ENCODE data around the gene ACCS. TPM values are rescaled to one million over a fixed set of nuclear protein-coding genes. Genes with fewer than 3 reads are reported as not detected.

ACCS gene
- total RNA-seq, 4 donors from 2014 or later = 17.7 to 45.8 (median 31.5) TPM

- TF ChIP-seq CTCF (IDR thresholded peaks at IDR 0.05) (no peak), EP300 (IDR thresholded peaks at IDR 0.05) (no peak), POLR2A (IDR thresholded peaks at IDR 0.05) (no peak)
- peaks cover 0 to 9% (median 0%) of the 10 kb centered on the region in 4 donors for H3K9me3 ChIP-seq
- DNase-seq (ENCODE audit: low spot score in 2 of 2) = no peak
- H3K27ac ChIP-seq = no peak overlapping the region
- no peaks in the 10 kb centered on the region for H3K27me3 ChIP-seq
- no peaks in the 10 kb centered on the region for H3K4me1 ChIP-seq
- H3K36me3 ChIP-seq = no peaks in the 10 kb centered on the region
- H3K4me3 ChIP-seq = no peak overlapping the region
- 73 to 93% methylated on average over 2 of the region's 2 CpGs for WGBS, 2 donors
Observed at GRCh38 chr11:44043157-44043556, 22.9 kb upstream of the ACCS start.

- H3K4me1 ChIP-seq = no peaks in the 10 kb centered on the region
- no peaks in the 10 kb centered on the region for H3K27me3 ChIP-seq
- 83 to 84% methylated on average over 2 of the region's 2 CpGs for WGBS, 2 donors
Observed at GRCh38 chr11:44046182-44046581, 19.9 kb upstream of the ACCS start.

GRCh38 chr11:44047298-44047697, 18.8 kb upstream of the ACCS start:
- no peaks in the 10 kb centered on the region for H3K36me3 ChIP-seq
- DNase-seq (ENCODE audit: low spot score in 2 of 2) = no peak
- H3K9me3 ChIP-seq = no peaks in the 10 kb centered on the region
- H3K27ac ChIP-seq = no peak overlapping the region
- H3K4me3 ChIP-seq = no peak overlapping the region
- 31 to 43% methylated on average over 2 of the region's 2 CpGs for WGBS, 2 donors
- H3K4me1 ChIP-seq = no peaks in the 10 kb centered on the region
- no peaks in the 10 kb centered on the region for H3K27me3 ChIP-seq
- TF ChIP-seq CTCF (IDR thresholded peaks at IDR 0.05) (no peak), EP300 (IDR thresholded peaks at IDR 0.05) (no peak), POLR2A (IDR thresholded peaks at IDR 0.05) (no peak)

More at GRCh38 chr11:44046182-44046581, 19.9 kb upstream of the ACCS start:
- Histone ChIP-seq H3K27ac (no peak overlapping the region), H3K36me3 (no peaks in the 10 kb centered on the region), H3K9me3 (peaks cover 0 to 2% (median 0%) of the 10 kb centered on the region in 4 donors), H3K4me3 (no peak overlapping the region)
- no peak for TF ChIP-seq CTCF (IDR thresholded peaks at IDR 0.05)
- no peak for TF ChIP-seq EP300 (IDR thresholded peaks at IDR 0.05)
- TF ChIP-seq POLR2A (IDR thresholded peaks at IDR 0.05) = no peak
- no peak for DNase-seq (ENCODE audit: low spot score in 2 of 2)

- Histone ChIP-seq H3K4me3 (no peak within 1 kb of the TSS), H3K4me1 (no peaks in the 10 kb centered on the region), H3K9me3 (no peaks in the 10 kb centered on the region), H3K27me3 (no peaks in the 10 kb centered on the region), H3K36me3 (no peaks in the 10 kb centered on the region), H3K27ac (no peak within 1 kb of the TSS)
- WGBS, 2 donors = 89 to 91% methylated on average over 10 to 12 of the region's 12 CpGs
- no peak for DNase-seq (ENCODE audit: low spot score in 2 of 2)
- TF ChIP-seq CTCF (IDR thresholded peaks at IDR 0.05) = no peak
- TF ChIP-seq EP300 (IDR thresholded peaks at IDR 0.05) = no peak
Observed at GRCh38 chr11:44047931-44048431, 18.1 kb upstream of the ACCS start, which contains the start of gene ACCSL. ACCSL (plus strand) TSS chr11:44047981; CDS start chr11:44048037, 56 bp downstream.

GRCh38 chr11:44049832-44050231, 16.2 kb upstream of the ACCS start:
- H3K4me3 ChIP-seq = no peak overlapping the region
- H3K9me3 ChIP-seq = no peaks in the 10 kb centered on the region
- H3K36me3 ChIP-seq = no peaks in the 10 kb centered on the region
- no peaks in the 10 kb centered on the region for H3K27me3 ChIP-seq
- H3K27ac ChIP-seq = no peak overlapping the region
- WGBS, 2 donors = 73 to 83% methylated on average over 3 of the region's 3 CpGs
- TF ChIP-seq EP300 (IDR thresholded peaks at IDR 0.05) (no peak), POLR2A (IDR thresholded peaks at IDR 0.05) (no peak), CTCF (IDR thresholded peaks at IDR 0.05) (no peak)
- no peak for DNase-seq (ENCODE audit: low spot score in 2 of 2)
- H3K4me1 ChIP-seq = no peaks in the 10 kb centered on the region

All from tibial nerve (tissue), 4 donors.